Measurements from ENCODE around the gene RAB44. TPM values are rescaled to one million over a fixed set of nuclear protein-coding genes. Genes with fewer than 3 reads are reported as not detected.

Gene RAB44
- total RNA-seq, 4 donors from 2014 or later: 0.10 to 0.65 (median 0.26) TPM

DNA sequence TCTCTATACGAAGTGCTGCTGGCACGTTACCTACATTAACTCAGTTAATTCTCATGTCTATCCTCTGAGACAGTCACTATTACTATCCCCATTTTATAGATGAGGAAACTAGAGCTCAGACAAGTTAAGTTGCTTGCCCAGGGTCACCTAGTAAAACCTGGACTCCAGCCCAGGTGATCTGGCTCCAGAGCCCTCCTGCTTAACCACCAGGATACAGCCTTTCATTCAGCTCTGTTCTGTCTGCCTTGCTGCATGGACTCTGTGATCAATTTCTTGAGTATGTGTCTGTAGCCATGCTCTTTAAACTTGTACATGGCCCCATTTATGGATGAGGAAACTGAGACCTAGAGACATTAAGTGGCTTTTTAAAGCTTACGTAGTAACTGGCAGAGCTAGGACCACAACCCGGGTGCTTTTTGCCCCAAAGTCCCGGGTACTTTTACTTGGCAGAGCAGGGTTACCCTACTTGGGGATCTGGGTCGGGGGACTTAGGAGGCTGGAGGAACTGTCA, 14.4 kb upstream of the RAB44 start:
- DNase-seq (ENCODE audit: low spot score in 2 of 2): no peak
- no peak for TF ChIP-seq POLR2A (IDR thresholded peaks at IDR 0.05)
- TF ChIP-seq, protein P1, sequence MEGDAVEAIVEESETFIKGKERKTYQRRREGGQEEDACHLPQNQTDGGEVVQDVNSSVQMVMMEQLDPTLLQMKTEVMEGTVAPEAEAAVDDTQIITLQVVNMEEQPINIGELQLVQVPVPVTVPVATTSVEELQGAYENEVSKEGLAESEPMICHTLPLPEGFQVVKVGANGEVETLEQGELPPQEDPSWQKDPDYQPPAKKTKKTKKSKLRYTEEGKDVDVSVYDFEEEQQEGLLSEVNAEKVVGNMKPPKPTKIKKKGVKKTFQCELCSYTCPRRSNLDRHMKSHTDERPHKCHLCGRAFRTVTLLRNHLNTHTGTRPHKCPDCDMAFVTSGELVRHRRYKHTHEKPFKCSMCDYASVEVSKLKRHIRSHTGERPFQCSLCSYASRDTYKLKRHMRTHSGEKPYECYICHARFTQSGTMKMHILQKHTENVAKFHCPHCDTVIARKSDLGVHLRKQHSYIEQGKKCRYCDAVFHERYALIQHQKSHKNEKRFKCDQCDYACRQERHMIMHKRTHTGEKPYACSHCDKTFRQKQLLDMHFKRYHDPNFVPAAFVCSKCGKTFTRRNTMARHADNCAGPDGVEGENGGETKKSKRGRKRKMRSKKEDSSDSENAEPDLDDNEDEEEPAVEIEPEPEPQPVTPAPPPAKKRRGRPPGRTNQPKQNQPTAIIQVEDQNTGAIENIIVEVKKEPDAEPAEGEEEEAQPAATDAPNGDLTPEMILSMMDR (IDR thresholded peaks at IDR 0.05): no peak
- WGBS, 2 donors: 72 to 77% methylated on average over 6 of the region's 6 CpGs
- H3K4me3 ChIP-seq (ENCODE audit: low read depth, poor library complexity, severe bottlenecking): no peak overlapping the region
- intact Hi-C loops (cut with DNase I; ENCODE audit: low total_unique reads): no loop called here

- no peak for DNase-seq (ENCODE audit: low spot score in 2 of 2)
- 95 to 97% methylated on average over 28 to 29 of the region's 29 CpGs for WGBS, 2 donors
Measured at GRCh38 chr6:36683656-36684446, 13.8 kb upstream of the RAB44 start.

GRCh38 chr6:36684447-36684812, 13.2 kb upstream of the RAB44 start:
- 90 to 97% methylated on average over 6 of the region's 6 CpGs for WGBS, 2 donors
- TF ChIP-seq, protein P1 (IDR thresholded peaks at IDR 0.05): no peak
- no peak for TF ChIP-seq POLR2A (IDR thresholded peaks at IDR 0.05)
- intact Hi-C loops (cut with DNase I; ENCODE audit: low total_unique reads): no loop called here
- DNase-seq (ENCODE audit: low spot score in 2 of 2): no peak
- no peak overlapping the region for H3K4me3 ChIP-seq (ENCODE audit: low read depth, poor library complexity, severe bottlenecking)

More at GRCh38 chr6:36683656-36684446, 13.8 kb upstream of the RAB44 start:
- TF ChIP-seq POLR2A (IDR thresholded peaks at IDR 0.05): no peak
- TF ChIP-seq, protein P1 (IDR thresholded peaks at IDR 0.05): no peak
- intact Hi-C loops (cut with DNase I; ENCODE audit: low total_unique reads): no loop called here
- H3K4me3 ChIP-seq (ENCODE audit: low read depth, poor library complexity, severe bottlenecking): no peak overlapping the region

DNA sequence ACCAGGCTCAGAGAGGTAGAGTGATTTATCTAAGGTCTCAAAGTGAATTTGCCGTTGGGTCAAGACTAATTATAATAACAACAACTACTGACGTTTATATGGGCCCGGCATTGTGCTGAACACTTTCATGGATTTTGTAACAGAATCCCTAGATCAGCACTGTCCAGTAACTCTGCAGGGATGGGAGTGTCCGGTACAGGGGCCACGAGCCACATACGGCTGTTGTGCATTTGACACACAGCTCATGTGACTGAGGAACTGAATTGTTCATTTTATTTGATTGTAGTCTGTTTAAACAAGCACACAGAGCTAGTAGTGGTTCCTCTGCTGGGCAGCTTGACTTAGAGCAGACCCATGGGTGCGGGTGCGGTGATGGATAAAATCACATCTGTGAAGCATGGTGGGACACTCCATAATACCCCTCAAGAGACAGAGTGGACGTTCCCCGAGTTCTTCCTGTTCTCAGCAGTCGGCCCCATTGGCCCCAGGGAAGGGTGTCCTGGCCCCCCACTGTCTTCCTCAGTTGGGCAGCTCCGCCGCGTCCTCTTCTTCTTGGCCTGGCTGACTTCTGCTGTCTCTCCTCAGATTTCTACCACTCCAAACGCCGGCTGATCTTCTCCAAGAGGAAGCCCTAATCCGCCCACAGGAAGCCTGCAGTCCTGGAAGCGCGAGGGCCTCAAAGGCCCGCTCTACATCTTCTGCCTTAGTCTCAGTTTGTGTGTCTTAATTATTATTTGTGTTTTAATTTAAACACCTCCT, 12.3 kb upstream of the RAB44 start:
- no peak for DNase-seq (ENCODE audit: low spot score in 2 of 2)
- intact Hi-C loops (cut with DNase I; ENCODE audit: low total_unique reads): no loop called here
- TF ChIP-seq, protein P1 (IDR thresholded peaks at IDR 0.05): no peak
- 80 to 87% methylated on average over 20 of the region's 20 CpGs for WGBS, 2 donors
- no peak overlapping the region for H3K4me3 ChIP-seq (ENCODE audit: low read depth, poor library complexity, severe bottlenecking)

GRCh38 chr6:36685926-36686667, 11.5 kb upstream of the RAB44 start:
- intact Hi-C loops (cut with DNase I; ENCODE audit: low total_unique reads): no loop called here
- DNase-seq (ENCODE audit: low spot score in 2 of 2): peak in 1 of 2 donors; percentile 82
- no peak overlapping the region for H3K4me3 ChIP-seq (ENCODE audit: low read depth, poor library complexity, severe bottlenecking)
- TF ChIP-seq POLR2A (IDR thresholded peaks at IDR 0.05): no peak
- TF ChIP-seq, protein P1 (IDR thresholded peaks at IDR 0.05): no peak
- WGBS, 2 donors: 69 to 71% methylated on average over 11 of the region's 11 CpGs

All from lower leg skin (tissue), 4 donors.